IMR-90 (cell line): Measurements from ENCODE around the gene PATJ. TPM values are rescaled to one million over a fixed set of nuclear protein-coding genes. Genes with fewer than 3 reads are reported as not detected.

ENCODE experiments used
- ATAC-seq: fragments of 200-7000 bp; cut with Tn5 transposase; 2 replicates; pipeline ENCODE4 v1.9.1; 2020; ENCODE audit warnings: low read depth, mild to moderate bottlenecking, moderate library complexity
- BruUV-seq: library from RNA; stranded (reverse); fragments of 400-500 nt; replicated peaks from 2 replicates; lab custom pipeline; 2021; lab: Mats Ljungman, UMichigan
- CTCF ChIA-PET: fragments of 300-600 bp; formaldehyde crosslinking; extraction: SDS; loops from one replicate; lab custom pipeline; 2021; ENCODE audit warnings: antibody characterized with exemption; lab: Yijun Ruan, JAX
- POLR2A ChIA-PET: fragments of 300-600 bp; sonication (Branson Sonifier 250); formaldehyde crosslinking; loops from one replicate; lab custom pipeline; 2022; ENCODE audit warnings: antibody characterized with exemption; ENCODE audit not compliant: unreplicated experiment; lab: Charles Lee
- DNase-seq: peaks from one replicate; pipeline ENCODE4 v3.0.0; 2013
- H2AFZ ChIP-seq: replicated peaks from 2 replicates; pipeline ENCODE3; 2013; ENCODE audit warnings: low read length, mild to moderate bottlenecking; ENCODE audit not compliant: poor library complexity
- H2AK5ac ChIP-seq: 2 replicates; pipeline ENCODE4 v1.6.1; 2013; ENCODE audit warnings: low read depth, low read length, inconsistent platforms
- H2AK9ac ChIP-seq: replicated peaks from 2 replicates; pipeline ENCODE3; 2013; ENCODE audit warnings: mild to moderate bottlenecking, low read depth, low read length, moderate library complexity; ENCODE audit not compliant: poor library complexity
- H2BK120ac ChIP-seq: 2 replicates; pipeline ENCODE4 v1.6.1; 2013; ENCODE audit warnings: low read depth, low read length, inconsistent platforms
- H2BK15ac ChIP-seq: 3 replicates; pipeline ENCODE4 v1.6.1; 2013; ENCODE audit warnings: low read depth, low read length, inconsistent platforms
- H2BK20ac ChIP-seq: 2 replicates; pipeline ENCODE4 v1.6.1; 2013; ENCODE audit warnings: low read depth, mild to moderate bottlenecking, inconsistent platforms, low read length, moderate library complexity
- H2BK5ac ChIP-seq: 2 replicates; pipeline ENCODE4 v1.6.1; 2013; ENCODE audit warnings: mild to moderate bottlenecking, low read depth, low read length, inconsistent platforms; ENCODE audit not compliant: poor library complexity, severe bottlenecking
- H3K14ac ChIP-seq: replicated peaks from 2 replicates; pipeline ENCODE4 v1.6.1; 2013; ENCODE audit warnings: low read depth, low read length, inconsistent platforms
- H3K18ac ChIP-seq: 2 replicates; pipeline ENCODE4 v1.6.1; 2013; ENCODE audit warnings: low read depth, low read length, control low read depth
- H3K23ac ChIP-seq: 2 replicates; pipeline ENCODE4 v1.6.1; 2013; ENCODE audit warnings: low read depth, low read length, inconsistent platforms
- H3K27ac ChIP-seq: 2 replicates; pipeline ENCODE4 v1.5.1; 2013; ENCODE audit warnings: mild to moderate bottlenecking, control low read depth, low read length; ENCODE audit not compliant: insufficient read depth
- H3K27me3 ChIP-seq: 2 replicates; pipeline ENCODE4 v1.6.1; 2013; ENCODE audit warnings: low read length; ENCODE audit not compliant: control insufficient read depth, insufficient read depth
- H3K36me3 ChIP-seq: 2 replicates; pipeline ENCODE4 v1.6.1; 2013; ENCODE audit warnings: low read length, mixed read lengths; ENCODE audit not compliant: control insufficient read depth, insufficient read depth
- H3K4ac ChIP-seq: 2 replicates; pipeline ENCODE4 v1.6.1; 2013; ENCODE audit warnings: low read depth, low read length, inconsistent platforms
- H3K4me1 ChIP-seq: 2 replicates; pipeline ENCODE4 v1.6.1; 2013; ENCODE audit warnings: low read length, mixed read lengths; ENCODE audit not compliant: control insufficient read depth, insufficient read depth
- H3K4me2 ChIP-seq: 2 replicates; pipeline ENCODE4 v1.6.1; 2013; ENCODE audit warnings: low read depth, mild to moderate bottlenecking, control low read depth, low read length, moderate library complexity
- H3K4me3 ChIP-seq: 2 replicates; pipeline ENCODE4 v1.5.1; 2013; ENCODE audit warnings: low read depth, mild to moderate bottlenecking, control low read depth, low read length, moderate library complexity; ENCODE audit not compliant: insufficient read depth
- H3K56ac ChIP-seq: 2 replicates; pipeline ENCODE4 v1.6.1; 2013; ENCODE audit warnings: low read length, inconsistent platforms; ENCODE audit not compliant: insufficient read depth; ENCODE audit errors: extremely low read depth
- H3K79me1 ChIP-seq, 2 experiments: 2 replicates each; pipeline ENCODE4 v1.6.1; 2013; ENCODE audit warnings: low read length in 2 of 2, inconsistent platforms in 1 of 2, low read depth in 1 of 2
- H3K9ac ChIP-seq: 2 replicates; pipeline ENCODE4 v1.6.1; 2013; ENCODE audit warnings: low read depth, low read length, control low read depth
- H3K9me1 ChIP-seq: 2 replicates; pipeline ENCODE4 v1.6.1; 2013; ENCODE audit warnings: low read length, inconsistent platforms; ENCODE audit not compliant: insufficient read depth
- H3K9me3 ChIP-seq: 2 replicates; pipeline ENCODE4 v1.6.1; 2013; ENCODE audit warnings: low read length; ENCODE audit not compliant: control insufficient read depth, insufficient read depth
- H4K20me1 ChIP-seq: 2 replicates; pipeline ENCODE4 v1.6.1; 2013; ENCODE audit warnings: low read length, inconsistent platforms; ENCODE audit not compliant: insufficient read depth
- H4K5ac ChIP-seq: 2 replicates; pipeline ENCODE4 v1.6.1; 2013; ENCODE audit warnings: mild to moderate bottlenecking, low read depth, low read length, control low read depth
- H4K8ac ChIP-seq, 2 experiments: 2 replicates each; pipeline ENCODE4 v1.6.1; 2013; ENCODE audit warnings: low read depth in 2 of 2, low read length in 2 of 2, control low read depth in 1 of 2, inconsistent platforms in 1 of 2
- H4K91ac ChIP-seq: 2 replicates; pipeline ENCODE4 v1.6.1; 2013; ENCODE audit warnings: low read depth, low read length, inconsistent platforms; ENCODE audit not compliant: insufficient read depth
- BHLHE40 ChIP-seq: fragments of 150-350 bp; IDR thresholded peaks from 2 replicates; pipeline ENCODE4 v1.6.1; 2016; ENCODE audit warnings: mild to moderate bottlenecking, low read depth, low read length
- CEBPB ChIP-seq: IDR thresholded peaks from 2 replicates; pipeline ENCODE4 v1.6.1; 2012; ENCODE audit warnings: low read depth, low read length, improper control_type of control experiment
- CHD1 ChIP-seq: IDR thresholded peaks from 2 replicates; pipeline ENCODE4 v1.6.1; 2012; ENCODE audit warnings: low read depth, low read length, improper control_type of control experiment
- ELK1 ChIP-seq: fragments of 150-350 bp; IDR thresholded peaks from 2 replicates; pipeline ENCODE4 v1.6.1; 2016; ENCODE audit warnings: low read depth, mild to moderate bottlenecking, low read length, moderate library complexity, borderline replicate concordance
- FOS ChIP-seq: fragments of 150-350 bp; IDR thresholded peaks from 2 replicates; pipeline ENCODE4 v1.6.1; 2016; ENCODE audit warnings: low read depth, low read length
- MAFK ChIP-seq: IDR thresholded peaks from 2 replicates; pipeline ENCODE4 v1.6.1; 2012; ENCODE audit warnings: low read depth, low read length, improper control_type of control experiment
- MAZ ChIP-seq: IDR thresholded peaks from 2 replicates; pipeline ENCODE4 v1.6.1; 2012; ENCODE audit warnings: low read depth, mild to moderate bottlenecking, low read length, improper control_type of control experiment, moderate library complexity, borderline replicate concordance
- MXI1 ChIP-seq: IDR thresholded peaks from 2 replicates; pipeline ENCODE4 v1.6.1; 2012; ENCODE audit warnings: low read depth, mild to moderate bottlenecking, low read length, moderate library complexity, borderline replicate concordance
- NFE2L2 ChIP-seq: fragments of 150-350 bp; IDR thresholded peaks from 2 replicates; pipeline ENCODE4 v1.6.1; 2016; ENCODE audit warnings: low read depth, mild to moderate bottlenecking, low read length
- POLR2A ChIP-seq: IDR thresholded peaks from 2 replicates; pipeline ENCODE4 v1.6.1; 2012; ENCODE audit warnings: mild to moderate bottlenecking, low read depth, low read length
- RAD21 ChIP-seq: IDR thresholded peaks from 2 replicates; pipeline ENCODE4 v1.6.1; 2012; ENCODE audit warnings: low read length, improper control_type of control experiment
- RCOR1 ChIP-seq: IDR thresholded peaks from 2 replicates; pipeline ENCODE4 v1.6.1; 2012; ENCODE audit warnings: mild to moderate bottlenecking, low read length, improper control_type of control experiment; ENCODE audit not compliant: insufficient replicate concordance
- RFX5 ChIP-seq: IDR thresholded peaks from 2 replicates; pipeline ENCODE4 v1.8.0; 2012; ENCODE audit warnings: low read depth, mild to moderate bottlenecking, low read length, moderate library complexity
- SMC3 ChIP-seq: fragments of 150-350 bp; IDR thresholded peaks from 2 replicates; pipeline ENCODE4 v1.6.1; 2016; ENCODE audit warnings: low read depth, mild to moderate bottlenecking, antibody characterized with exemption, low read length, moderate library complexity
- WGBS, 2 experiments: methylation state at CpG; one replicate each; pipeline versions ENCODE4 v1.1.5 to v1.1.7; 2013; ENCODE audit warnings: missing lambda C conversion rate in 2 of 2; ENCODE audit not compliant: insufficient read length in 1 of 2; ENCODE audit errors: extremely low coverage in 2 of 2; 5-methylcytosine and 5-hydroxymethylcytosine counted together
- dilution Hi-C: fragments of 300-500 bp; cut with HindIII; formaldehyde crosslinking; loops from one replicate; pipeline ENCODE4 v1.14.3; 2018; ENCODE audit warnings: low sequenced_read_pairs; ENCODE audit not compliant: unreplicated experiment
- in situ Hi-C: fragments of 300-500 bp; cut with MboI; formaldehyde crosslinking; loops from 3 replicates; pipeline ENCODE4 v1.14.3; 2019; ENCODE audit warnings: low sequenced_read_pairs, inconsistent platforms, mixed read lengths
- intact Hi-C: fragments of 100-400 bp; cut with micrococcal nuclease; formaldehyde crosslinking; loops from 2 replicates; pipeline ENCODE4 v1.10.0; 2022
- polyA plus RNA-seq, 3 experiments: library from polyadenylated mRNA; depleted of rRNA; stranded (reverse); fragments of >200 nt; gene quantifications; 2 replicates each; pipeline ENCODE4 v1.2.3, GENCODE V29; 2012; ENCODE audit warnings: low replicate concordance in 1 of 3
- total RNA-seq: library from RNA; depleted of rRNA; stranded (reverse); fragments of >200 nt; gene quantifications from 2 replicates; pipeline ENCODE4 v1.2.3, GENCODE V29; 2012
- TF ChIP-seq, protein P1 (sequence below): conservative IDR thresholded peaks from 2 replicates; pipeline ENCODE4 v1.5.1; 2012; ENCODE audit warnings: mild to moderate bottlenecking, low read depth, low read length, improper control_type of control experiment
- TF ChIP-seq, protein P2 (sequence below): fragments of 150-350 bp; IDR thresholded peaks from 2 replicates; pipeline ENCODE4 v1.6.1; 2017; ENCODE audit warnings: mild to moderate bottlenecking, antibody characterized with exemption, low read length, low read depth

Gene PATJ
- total and polyA plus RNA-seq, 2 of the 4 experiments (the other 2 are of a cell fraction) = 2.0 to 3.4 TPM

GRCh38 chr1:62111084-62111483 lies 368.8 kb downstream of the PATJ start:
- in situ Hi-C loops = no loop called here

More at GRCh38 chr1:62111084-62111483, 368.8 kb downstream of the PATJ start:
- no TSS peak for BruUV-seq
- H2AK9ac ChIP-seq = no peak overlapping the region
- ChIA-PET CTCF (interaction anchor here (1.6 kb wide), 1 partner anchor 28 kb away, joined by 3 read pairs; no protein-coding TSS in a partner anchor), POLR2A (no interaction called here)
- intact Hi-C loops (no loop called here), dilution Hi-C loops (no loop called here)
- no peak overlapping the region for H2AK5ac ChIP-seq
- H3K23ac ChIP-seq = no peak overlapping the region
- no peaks in the 10 kb centered on the region for H4K20me1 ChIP-seq
- no peaks in the 10 kb centered on the region for H3K9me1 ChIP-seq
- H3K56ac ChIP-seq = no peak overlapping the region
- no peak overlapping the region for H2BK15ac ChIP-seq
- no peak overlapping the region for H3K27ac ChIP-seq
- no peak overlapping the region for H2BK20ac ChIP-seq
- H2AFZ ChIP-seq = no peak overlapping the region
- TF ChIP-seq, protein P1, sequence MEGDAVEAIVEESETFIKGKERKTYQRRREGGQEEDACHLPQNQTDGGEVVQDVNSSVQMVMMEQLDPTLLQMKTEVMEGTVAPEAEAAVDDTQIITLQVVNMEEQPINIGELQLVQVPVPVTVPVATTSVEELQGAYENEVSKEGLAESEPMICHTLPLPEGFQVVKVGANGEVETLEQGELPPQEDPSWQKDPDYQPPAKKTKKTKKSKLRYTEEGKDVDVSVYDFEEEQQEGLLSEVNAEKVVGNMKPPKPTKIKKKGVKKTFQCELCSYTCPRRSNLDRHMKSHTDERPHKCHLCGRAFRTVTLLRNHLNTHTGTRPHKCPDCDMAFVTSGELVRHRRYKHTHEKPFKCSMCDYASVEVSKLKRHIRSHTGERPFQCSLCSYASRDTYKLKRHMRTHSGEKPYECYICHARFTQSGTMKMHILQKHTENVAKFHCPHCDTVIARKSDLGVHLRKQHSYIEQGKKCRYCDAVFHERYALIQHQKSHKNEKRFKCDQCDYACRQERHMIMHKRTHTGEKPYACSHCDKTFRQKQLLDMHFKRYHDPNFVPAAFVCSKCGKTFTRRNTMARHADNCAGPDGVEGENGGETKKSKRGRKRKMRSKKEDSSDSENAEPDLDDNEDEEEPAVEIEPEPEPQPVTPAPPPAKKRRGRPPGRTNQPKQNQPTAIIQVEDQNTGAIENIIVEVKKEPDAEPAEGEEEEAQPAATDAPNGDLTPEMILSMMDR = no peak
- no peak for TF ChIP-seq RAD21
- no peak for TF ChIP-seq RFX5
- no peak for TF ChIP-seq NFE2L2
- TF ChIP-seq RCOR1 = no peak
- no peak for TF ChIP-seq MAFK
- TF ChIP-seq FOS = no peak
- no peak for TF ChIP-seq CHD1
- TF ChIP-seq CEBPB = no peak
- no peak for TF ChIP-seq BHLHE40
- TF ChIP-seq, protein P2, sequence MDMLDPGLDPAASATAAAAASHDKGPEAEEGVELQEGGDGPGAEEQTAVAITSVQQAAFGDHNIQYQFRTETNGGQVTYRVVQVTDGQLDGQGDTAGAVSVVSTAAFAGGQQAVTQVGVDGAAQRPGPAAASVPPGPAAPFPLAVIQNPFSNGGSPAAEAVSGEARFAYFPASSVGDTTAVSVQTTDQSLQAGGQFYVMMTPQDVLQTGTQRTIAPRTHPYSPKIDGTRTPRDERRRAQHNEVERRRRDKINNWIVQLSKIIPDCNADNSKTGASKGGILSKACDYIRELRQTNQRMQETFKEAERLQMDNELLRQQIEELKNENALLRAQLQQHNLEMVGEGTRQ = no peak
- no peak for TF ChIP-seq SMC3
- no peak for TF ChIP-seq ELK1
- TF ChIP-seq MXI1 = no peak
- TF ChIP-seq MAZ = no peak
- no peak for TF ChIP-seq POLR2A
- H4K5ac ChIP-seq = no peak overlapping the region
- ATAC-seq (no peak), DNase-seq (no peak)
- H3K9me3 ChIP-seq = no peaks in the 10 kb centered on the region
- no peak overlapping the region for H3K4me2 ChIP-seq
- no peak overlapping the region for H3K9ac ChIP-seq
- no peak overlapping the region for H4K91ac ChIP-seq
- H2BK5ac ChIP-seq = no peak overlapping the region
- no peaks in the 10 kb centered on the region for H3K36me3 ChIP-seq
- no peaks in the 10 kb centered on the region for H3K4me1 ChIP-seq
- no peak overlapping the region for H3K4ac ChIP-seq
- H3K18ac ChIP-seq = no peak overlapping the region
- no peaks in the 10 kb centered on the region for H3K79me1 ChIP-seq
- WGBS, 2 experiments = no CpG with 5 or more reads among the region's 1 CpG
- H3K27me3 ChIP-seq = no peaks in the 10 kb centered on the region
- H3K14ac ChIP-seq = no peak overlapping the region
- no peak overlapping the region for H4K8ac ChIP-seq
- no peak overlapping the region for H2BK120ac ChIP-seq
- no peak overlapping the region for H3K4me3 ChIP-seq
